Liver (tissue), 9 donors: ENCODE data around the gene SOCS3. TPM values are rescaled to one million over a fixed set of nuclear protein-coding genes. Genes with fewer than 3 reads are reported as not detected.

Experiments
- DNase-seq: peaks from one replicate; pipeline ENCODE4 v3.0.0-alpha.2; 2017; ENCODE audit warnings: low spot score
- H3K27ac ChIP-seq, 2 donors: one replicate each; pipeline ENCODE4 v1.7.0; 2013; ENCODE audit warnings: inconsistent platforms in 2 of 2, low read length in 2 of 2, control low read depth in 1 of 2, low read depth in 1 of 2, mild to moderate bottlenecking in 1 of 2
- H3K27me3 ChIP-seq, 4 donors: one replicate each; pipeline versions ENCODE4 v1.6.1 to v1.7.0; 2013; ENCODE audit warnings: low read length in 3 of 4, inconsistent platforms in 1 of 4, mild to moderate bottlenecking in 1 of 4, moderate library complexity in 1 of 4; ENCODE audit not compliant: control insufficient read depth in 4 of 4, insufficient read depth in 4 of 4
- H3K36me3 ChIP-seq, 4 donors: one replicate each; pipeline versions ENCODE4 v1.6.1 to v1.7.0; 2013; ENCODE audit warnings: low read length in 3 of 4, mild to moderate bottlenecking in 3 of 4, low read depth in 1 of 4, moderate library complexity in 1 of 4; ENCODE audit not compliant: control insufficient read depth in 4 of 4, insufficient read depth in 3 of 4
- H3K4me1 ChIP-seq, 4 donors: one replicate each; pipeline versions ENCODE4 v1.6.1 to v1.7.0; 2013; ENCODE audit warnings: low read length in 3 of 4, mild to moderate bottlenecking in 3 of 4, moderate library complexity in 1 of 4; ENCODE audit not compliant: control insufficient read depth in 4 of 4, insufficient read depth in 4 of 4
- H3K4me3 ChIP-seq, 3 donors: one replicate each; pipeline versions ENCODE4 v1.6.1 to v1.7.0; 2013; ENCODE audit warnings: low read length in 3 of 3, control low read depth in 1 of 3, low read depth in 1 of 3, mild to moderate bottlenecking in 1 of 3
- H3K9ac ChIP-seq, 2 donors: one replicate each; pipeline ENCODE4 v1.7.0; 2013; ENCODE audit warnings: low read length in 2 of 2, mild to moderate bottlenecking in 2 of 2, moderate library complexity in 2 of 2, control low read depth in 1 of 2, low read depth in 1 of 2
- H3K9me3 ChIP-seq, 4 donors: one replicate each; pipeline versions ENCODE4 v1.6.1 to v1.7.0; 2013; ENCODE audit warnings: low read length in 3 of 4; ENCODE audit not compliant: control insufficient read depth in 4 of 4
- ATF3 ChIP-seq: IDR thresholded peaks from 2 replicates; pipeline ENCODE4 v1.6.1; 2016; ENCODE audit warnings: antibody characterized with exemption
- EGR1 ChIP-seq, 2 donors: IDR thresholded peaks; 2 replicates each; pipeline ENCODE4 v1.6.1; 2016 to 2018; ENCODE audit warnings: antibody characterized with exemption in 2 of 2, low read depth in 2 of 2
- FOXA1 ChIP-seq: IDR thresholded peaks from 2 replicates; pipeline ENCODE4 v1.6.1; 2016; ENCODE audit warnings: antibody characterized with exemption
- GABPA ChIP-seq, 2 donors: IDR thresholded peaks in 1 of 2; conservative IDR thresholded peaks in 1 of 2; 2 replicates each; pipeline ENCODE4 v1.6.1; 2016; ENCODE audit warnings: antibody characterized with exemption in 2 of 2, mild to moderate bottlenecking in 1 of 2, moderate library complexity in 1 of 2
- HNF4A ChIP-seq, 2 donors: conservative IDR thresholded peaks; 2 replicates each; pipeline ENCODE4 v1.6.1; 2016; ENCODE audit warnings: antibody characterized with exemption in 2 of 2, mild to moderate bottlenecking in 2 of 2
- JUND ChIP-seq, 2 donors: IDR thresholded peaks; 2 replicates each; pipeline ENCODE4 v1.6.1; 2016; ENCODE audit warnings: antibody characterized with exemption in 2 of 2
- RAD21 ChIP-seq, 2 donors: IDR thresholded peaks; 2 replicates each; pipeline ENCODE4 v1.6.1; 2016; ENCODE audit warnings: antibody characterized with exemption in 2 of 2, mild to moderate bottlenecking in 2 of 2
- RXRA ChIP-seq, 2 donors: IDR thresholded peaks; 2 replicates each; pipeline ENCODE4 v1.6.1; 2017 to 2018; ENCODE audit warnings: antibody characterized with exemption in 2 of 2, mild to moderate bottlenecking in 1 of 2
- SP1 ChIP-seq: IDR thresholded peaks from 2 replicates; pipeline ENCODE4 v1.6.1; 2018; ENCODE audit warnings: antibody characterized with exemption, mild to moderate bottlenecking
- WGBS: extraction: QIAGEN DNeasy Blood & Tissue Kit; methylation state at CpG from one replicate; pipeline ENCODE4 v1.1.7; 2013; 5-methylcytosine and 5-hydroxymethylcytosine counted together
- polyA plus RNA-seq, 2 donors: library from polyadenylated mRNA; stranded (reverse) in 1 of 2; unstranded in 1 of 2; fragments of 200-250 nt in 1 of 2; fragments of >200 nt in 1 of 2; fragmentation: Nextera tagmentation in 1 of 2; extraction: Ambion mirVana in 1 of 2; gene quantifications; one replicate each; pipeline versions ENCODE4 v1.2.1 to v1.2.3, GENCODE V29; 2013 to 2015
- total RNA-seq, 2 donors: library from RNA; depleted of rRNA; stranded (reverse); fragments of >200 nt; gene quantifications; one replicate each; pipeline ENCODE4 v1.2.3, GENCODE V29; 2014
- TF ChIP-seq, protein P1 (sequence below): IDR thresholded peaks from 2 replicates; pipeline ENCODE4 v1.6.1; 2016; ENCODE audit warnings: antibody characterized with exemption
- TF ChIP-seq, protein P2 (sequence below): fragments of 150-350 bp; IDR thresholded peaks from 2 replicates; pipeline ENCODE4 v1.5.1; 2017; ENCODE audit warnings: improper control_type of control experiment, low read depth, low read length; ENCODE audit not compliant: missing input control
- donor health status: healthy.
- donor health status: healthy.
- donor health status: healthy.
- donor health status: healthy.
- donor health status: healthy.

Gene SOCS3
- total and polyA plus RNA-seq, 4 donors, result 12.2 to 48.0 (median 18.3) TPM

- TF ChIP-seq, protein P1, sequence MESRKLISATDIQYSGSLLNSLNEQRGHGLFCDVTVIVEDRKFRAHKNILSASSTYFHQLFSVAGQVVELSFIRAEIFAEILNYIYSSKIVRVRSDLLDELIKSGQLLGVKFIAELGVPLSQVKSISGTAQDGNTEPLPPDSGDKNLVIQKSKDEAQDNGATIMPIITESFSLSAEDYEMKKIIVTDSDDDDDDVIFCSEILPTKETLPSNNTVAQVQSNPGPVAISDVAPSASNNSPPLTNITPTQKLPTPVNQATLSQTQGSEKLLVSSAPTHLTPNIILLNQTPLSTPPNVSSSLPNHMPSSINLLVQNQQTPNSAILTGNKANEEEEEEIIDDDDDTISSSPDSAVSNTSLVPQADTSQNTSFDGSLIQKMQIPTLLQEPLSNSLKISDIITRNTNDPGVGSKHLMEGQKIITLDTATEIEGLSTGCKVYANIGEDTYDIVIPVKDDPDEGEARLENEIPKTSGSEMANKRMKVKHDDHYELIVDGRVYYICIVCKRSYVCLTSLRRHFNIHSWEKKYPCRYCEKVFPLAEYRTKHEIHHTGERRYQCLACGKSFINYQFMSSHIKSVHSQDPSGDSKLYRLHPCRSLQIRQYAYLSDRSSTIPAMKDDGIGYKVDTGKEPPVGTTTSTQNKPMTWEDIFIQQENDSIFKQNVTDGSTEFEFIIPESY, result no peak
- no peak for TF ChIP-seq ATF3
These were observed 19.5 kb downstream of the SOCS3 start (continued) for GRCh38 chr17:78340183-78340955.

- Histone ChIP-seq H3K4me3 (no peak overlapping the region), H3K4me1 (peaks cover 2 to 18% (median 12%) of the 10 kb centered on the region in 4 donors), H3K27ac (no peak overlapping the region), H3K9ac (no peak overlapping the region), H3K36me3 (no peaks in the 10 kb centered on the region), H3K27me3 (no peaks in the 10 kb centered on the region), H3K9me3 (no peaks in the 10 kb centered on the region)
- no peak for TF ChIP-seq GABPA (IDR thresholded peaks at IDR 0.05 in 1 of 2, conservative IDR thresholded peaks at IDR 0.05 in 1 of 2)
- TF ChIP-seq EGR1 (IDR thresholded peaks at IDR 0.05; ENCODE audit: low read depth in 2 of 2), result no peak
- TF ChIP-seq FOXA1, result no peak
- TF ChIP-seq RXRA (IDR thresholded peaks at IDR 0.05), result no peak
- 72% methylated on average over 11 of the region's 11 CpGs for WGBS
- DNase-seq, result no peak
These were observed 21.2 kb downstream of the SOCS3 start for GRCh38 chr17:78338486-78339259.

DNA sequence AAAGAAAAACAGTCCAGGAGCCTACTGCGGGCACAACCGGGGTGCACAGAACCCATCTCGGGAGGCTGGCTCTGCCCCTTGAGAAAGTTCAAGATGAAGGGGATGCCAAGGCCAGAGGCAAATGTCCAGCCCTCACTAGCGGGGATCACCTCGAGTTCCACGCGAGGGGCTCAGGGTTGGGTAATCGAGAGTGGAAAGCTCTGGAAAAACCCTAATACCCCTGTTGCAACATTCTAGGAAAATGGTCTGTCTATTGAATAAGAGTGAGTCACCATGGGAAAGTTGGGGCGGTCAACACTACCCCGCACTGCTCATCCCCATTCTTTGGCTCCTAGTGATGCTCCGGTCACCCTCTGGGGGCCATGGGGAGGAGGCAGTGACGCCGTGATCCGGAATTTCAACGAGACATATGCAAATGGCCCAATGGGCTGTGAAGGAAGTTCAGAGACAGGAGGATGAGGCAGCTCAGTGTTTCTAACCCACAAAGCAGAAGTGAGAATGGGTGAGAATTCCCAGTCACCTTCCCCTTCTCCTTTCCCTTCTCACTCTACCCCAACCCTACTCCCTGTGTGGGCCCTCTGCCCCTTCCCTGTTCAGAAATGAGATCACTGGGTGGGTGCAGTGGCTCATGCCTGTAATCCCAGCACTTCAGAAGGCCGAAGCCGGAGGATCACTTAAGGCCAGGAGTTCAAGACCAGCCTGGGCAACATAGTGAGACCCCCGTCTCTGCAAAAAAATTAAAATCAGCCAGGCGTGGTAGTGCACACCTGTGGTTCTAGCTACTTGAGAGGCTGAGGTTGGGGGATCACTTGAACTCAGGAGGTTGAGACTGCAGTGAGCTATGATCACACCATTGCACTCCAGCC, 22.4 kb downstream of the SOCS3 start:
- DNase-seq, result no peak
- no peak overlapping the region for H3K4me3 ChIP-seq
- WGBS, result 85% methylated on average over 19 of the region's 19 CpGs
- no peak overlapping the region for H3K27ac ChIP-seq
- TF ChIP-seq SP1 (no peak), GABPA (IDR thresholded peaks at IDR 0.05 in 1 of 2, conservative IDR thresholded peaks at IDR 0.05 in 1 of 2) (no peak), RAD21 (IDR thresholded peaks at IDR 0.05) (no peak)
- no peaks in the 10 kb centered on the region for H3K9me3 ChIP-seq
- no peaks in the 10 kb centered on the region for H3K27me3 ChIP-seq
- no peak overlapping the region for H3K9ac ChIP-seq
- peaks cover 2 to 8% (median 6%) of the 10 kb centered on the region in 4 donors for H3K4me1 ChIP-seq
- H3K36me3 ChIP-seq, result no peaks in the 10 kb centered on the region

GRCh38 chr17:78335209-78335608, 24.7 kb downstream of the SOCS3 start:
- 92% methylated on average over 11 of the region's 11 CpGs for WGBS
- H3K9ac ChIP-seq, result no peak overlapping the region
- no peak for TF ChIP-seq JUND (IDR thresholded peaks at IDR 0.05)
- no peak for TF ChIP-seq EGR1 (IDR thresholded peaks at IDR 0.05; ENCODE audit: low read depth in 2 of 2)
- no peak for TF ChIP-seq RXRA (IDR thresholded peaks at IDR 0.05)
- TF ChIP-seq, protein P2, sequence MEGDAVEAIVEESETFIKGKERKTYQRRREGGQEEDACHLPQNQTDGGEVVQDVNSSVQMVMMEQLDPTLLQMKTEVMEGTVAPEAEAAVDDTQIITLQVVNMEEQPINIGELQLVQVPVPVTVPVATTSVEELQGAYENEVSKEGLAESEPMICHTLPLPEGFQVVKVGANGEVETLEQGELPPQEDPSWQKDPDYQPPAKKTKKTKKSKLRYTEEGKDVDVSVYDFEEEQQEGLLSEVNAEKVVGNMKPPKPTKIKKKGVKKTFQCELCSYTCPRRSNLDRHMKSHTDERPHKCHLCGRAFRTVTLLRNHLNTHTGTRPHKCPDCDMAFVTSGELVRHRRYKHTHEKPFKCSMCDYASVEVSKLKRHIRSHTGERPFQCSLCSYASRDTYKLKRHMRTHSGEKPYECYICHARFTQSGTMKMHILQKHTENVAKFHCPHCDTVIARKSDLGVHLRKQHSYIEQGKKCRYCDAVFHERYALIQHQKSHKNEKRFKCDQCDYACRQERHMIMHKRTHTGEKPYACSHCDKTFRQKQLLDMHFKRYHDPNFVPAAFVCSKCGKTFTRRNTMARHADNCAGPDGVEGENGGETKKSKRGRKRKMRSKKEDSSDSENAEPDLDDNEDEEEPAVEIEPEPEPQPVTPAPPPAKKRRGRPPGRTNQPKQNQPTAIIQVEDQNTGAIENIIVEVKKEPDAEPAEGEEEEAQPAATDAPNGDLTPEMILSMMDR, result no peak
- TF ChIP-seq GABPA (IDR thresholded peaks at IDR 0.05 in 1 of 2, conservative IDR thresholded peaks at IDR 0.05 in 1 of 2), result no peak
- TF ChIP-seq, protein P1, result no peak
- no peak for TF ChIP-seq SP1
- no peak for TF ChIP-seq HNF4A (conservative IDR thresholded peaks at IDR 0.05)

More at GRCh38 chr17:78335209-78335608, 24.7 kb downstream of the SOCS3 start:
- Histone ChIP-seq H3K27me3 (no peaks in the 10 kb centered on the region), H3K9me3 (no peaks in the 10 kb centered on the region), H3K27ac (no peak overlapping the region), H3K4me1 (no peaks in the 10 kb centered on the region), H3K4me3 (no peak overlapping the region), H3K36me3 (no peaks in the 10 kb centered on the region)
- DNase-seq, result no peak
